Mesothelial cell of epicardium (in vitro differentiated cells): ENCODE measurements around the gene CRHR1. TPM values are rescaled to one million over a fixed set of nuclear protein-coding genes. Genes with fewer than 3 reads are reported as not detected.

Source experiments
- DNase-seq, 2 experiments: peaks; one replicate each; pipeline ENCODE4 v3.0.0; 2021; ENCODE audit warnings: low spot score in 2 of 2; ENCODE audit not compliant: unreplicated experiment in 2 of 2
- H3K27ac Mint-ChIP-seq: 2 replicates; pipeline ENCODE4 v1.8.0; 2021; ENCODE audit warnings: mixed read lengths
- H3K27me3 Mint-ChIP-seq: 2 replicates; pipeline ENCODE4 v1.8.0; 2021; ENCODE audit warnings: low read depth, mixed read lengths
- H3K36me3 Mint-ChIP-seq: 2 replicates; pipeline ENCODE4 v1.8.0; 2021; ENCODE audit warnings: mixed read lengths
- H3K4me1 Mint-ChIP-seq: 2 replicates; pipeline ENCODE4 v1.8.0; 2021; ENCODE audit warnings: mixed read lengths
- H3K4me3 Mint-ChIP-seq: 2 replicates; pipeline ENCODE4 v1.8.0; 2021; ENCODE audit warnings: mild to moderate bottlenecking, moderate library complexity, mixed read lengths
- H3K9me3 Mint-ChIP-seq: 2 replicates; pipeline ENCODE4 v1.8.0; 2021; ENCODE audit warnings: mixed read lengths
- total RNA-seq: library from RNA; stranded (reverse); gene quantifications from 3 replicates; pipeline ENCODE4 v1.2.1, GENCODE V29; 2021
- TF ChIP-seq, protein P1 (sequence below): fragments of 200-600 bp; sonication (generic); IDR thresholded peaks from one replicate; pipeline ENCODE4 v1.5.0; 2021; ENCODE audit warnings: antibody characterized with exemption; ENCODE audit not compliant: unreplicated experiment

Gene CRHR1
- total RNA-seq, 1 donor from 2014 or later: 0.36 TPM

DNA sequence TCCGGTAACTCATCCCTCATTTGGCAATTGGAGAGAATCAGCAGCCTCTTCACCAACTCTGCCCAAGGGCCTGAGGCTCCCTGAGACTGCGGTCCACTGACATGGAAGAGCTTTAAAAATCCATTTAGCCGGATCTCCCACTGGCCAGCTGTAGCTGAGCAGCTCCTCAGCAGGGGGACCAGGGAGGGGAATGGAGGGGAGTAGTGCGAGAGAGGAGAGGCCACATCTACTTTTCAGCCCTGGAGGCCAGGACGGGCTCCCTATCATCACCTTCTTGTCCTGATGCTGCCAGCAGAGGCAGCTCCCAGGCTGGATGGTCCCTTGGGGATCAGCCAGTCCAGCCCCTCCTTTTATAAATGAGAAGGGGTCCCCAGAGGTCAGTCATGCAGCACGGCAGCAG lies 35.5 kb downstream of the CRHR1 start:
- Mint-ChIP-seq H3K27ac (no peak overlapping the region), H3K4me3 (no peak overlapping the region), H3K36me3 (no peaks in the 10 kb centered on the region), H3K27me3 (peaks cover 35% of the 10 kb centered on the region), H3K9me3 (no peaks in the 10 kb centered on the region), H3K4me1 (no peaks in the 10 kb centered on the region)
- no peak for DNase-seq
- TF ChIP-seq, protein P1, sequence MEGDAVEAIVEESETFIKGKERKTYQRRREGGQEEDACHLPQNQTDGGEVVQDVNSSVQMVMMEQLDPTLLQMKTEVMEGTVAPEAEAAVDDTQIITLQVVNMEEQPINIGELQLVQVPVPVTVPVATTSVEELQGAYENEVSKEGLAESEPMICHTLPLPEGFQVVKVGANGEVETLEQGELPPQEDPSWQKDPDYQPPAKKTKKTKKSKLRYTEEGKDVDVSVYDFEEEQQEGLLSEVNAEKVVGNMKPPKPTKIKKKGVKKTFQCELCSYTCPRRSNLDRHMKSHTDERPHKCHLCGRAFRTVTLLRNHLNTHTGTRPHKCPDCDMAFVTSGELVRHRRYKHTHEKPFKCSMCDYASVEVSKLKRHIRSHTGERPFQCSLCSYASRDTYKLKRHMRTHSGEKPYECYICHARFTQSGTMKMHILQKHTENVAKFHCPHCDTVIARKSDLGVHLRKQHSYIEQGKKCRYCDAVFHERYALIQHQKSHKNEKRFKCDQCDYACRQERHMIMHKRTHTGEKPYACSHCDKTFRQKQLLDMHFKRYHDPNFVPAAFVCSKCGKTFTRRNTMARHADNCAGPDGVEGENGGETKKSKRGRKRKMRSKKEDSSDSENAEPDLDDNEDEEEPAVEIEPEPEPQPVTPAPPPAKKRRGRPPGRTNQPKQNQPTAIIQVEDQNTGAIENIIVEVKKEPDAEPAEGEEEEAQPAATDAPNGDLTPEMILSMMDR: no peak

DNA sequence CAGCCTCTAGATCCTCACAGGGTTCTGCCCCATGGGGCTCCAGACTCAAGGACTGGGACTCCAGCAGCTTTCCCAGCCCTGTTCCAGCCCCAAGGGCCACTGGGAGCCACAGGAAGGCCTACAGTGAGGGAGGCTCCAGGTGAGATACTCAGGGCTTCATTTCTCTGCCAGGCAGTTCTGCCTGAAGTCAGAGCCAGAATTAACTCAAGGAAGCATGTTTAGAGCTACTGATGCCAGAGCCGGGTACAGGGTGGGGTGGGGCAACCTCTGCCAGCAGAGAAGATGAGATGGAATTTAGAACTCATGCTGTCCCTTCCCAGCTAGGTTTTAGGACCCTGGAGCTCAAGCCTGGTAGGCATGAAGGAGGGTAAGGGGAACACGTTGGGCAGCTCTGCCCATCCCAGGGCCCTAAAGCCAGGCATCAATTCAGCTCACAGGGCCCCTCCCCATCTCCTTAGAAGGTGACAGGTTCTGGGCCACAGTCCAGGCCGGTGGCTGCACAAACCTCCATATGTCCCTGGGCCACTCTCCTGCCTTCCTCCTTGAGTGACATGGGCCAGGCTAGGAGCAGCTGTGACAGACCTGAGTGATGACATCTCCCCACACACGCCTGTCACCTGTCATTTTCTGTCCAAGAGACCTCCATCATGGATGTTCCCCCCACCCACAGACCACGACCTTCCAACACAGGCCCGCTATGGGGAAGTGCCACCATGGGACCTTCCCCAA lies 36.1 kb downstream of the CRHR1 start:
- H3K36me3 Mint-ChIP-seq: no peaks in the 10 kb centered on the region
- peaks cover 33% of the 10 kb centered on the region for H3K27me3 Mint-ChIP-seq

DNA sequence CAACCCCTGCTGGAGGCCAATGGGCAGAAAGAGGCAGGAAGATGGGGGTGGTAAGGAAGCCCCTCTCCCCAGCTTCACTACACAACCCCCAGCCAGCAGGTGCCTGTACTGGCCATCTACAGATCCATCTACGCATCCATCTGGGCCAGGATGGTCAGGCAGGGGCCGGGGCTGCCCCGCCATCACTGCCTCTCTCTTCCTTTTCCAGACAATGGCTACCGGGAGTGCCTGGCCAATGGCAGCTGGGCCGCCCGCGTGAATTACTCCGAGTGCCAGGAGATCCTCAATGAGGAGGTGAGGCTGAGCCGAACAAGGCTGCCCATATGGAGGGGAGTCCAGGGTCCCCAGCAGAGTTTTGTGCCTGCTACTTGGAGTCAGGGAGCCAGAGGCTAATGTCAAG lies 37.0 kb downstream of the CRHR1 start:
- H3K27ac Mint-ChIP-seq: no peak overlapping the region

More for the DNA sequence above, 36.1 kb downstream of the CRHR1 start:
- Mint-ChIP-seq H3K27ac (no peak overlapping the region), H3K4me3 (no peak overlapping the region), H3K4me1 (no peaks in the 10 kb centered on the region), H3K9me3 (no peaks in the 10 kb centered on the region)
- DNase-seq: no peak
- TF ChIP-seq, protein P1: no peak

DNA sequence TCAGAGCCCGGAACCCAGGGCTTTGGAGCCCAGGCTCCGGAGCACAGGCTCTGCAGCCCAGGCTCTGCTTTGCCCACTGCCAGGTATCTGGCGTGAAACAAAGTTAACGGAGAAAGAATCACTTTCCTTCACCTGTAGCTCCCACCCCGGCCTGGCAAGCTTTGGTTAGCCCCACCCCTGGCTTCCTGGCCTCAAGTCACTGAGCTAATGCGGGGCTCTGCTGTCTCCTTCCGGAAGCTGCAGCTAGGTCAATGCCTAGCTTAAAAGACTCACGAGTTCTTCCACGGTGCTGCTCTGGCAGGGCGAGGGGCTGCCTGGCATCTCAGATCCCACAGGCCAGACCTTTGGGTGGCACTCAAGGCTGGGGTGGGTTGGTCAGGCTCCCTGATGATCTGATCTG lies 39.5 kb downstream of the CRHR1 start:
- no peak overlapping the region for H3K27ac Mint-ChIP-seq
- no peaks in the 10 kb centered on the region for H3K4me1 Mint-ChIP-seq
- no peaks in the 10 kb centered on the region for H3K36me3 Mint-ChIP-seq
- H3K4me3 Mint-ChIP-seq: no peak overlapping the region
- peaks cover 37% of the 10 kb centered on the region for H3K27me3 Mint-ChIP-seq
- no peak for DNase-seq
- TF ChIP-seq, protein P1: no peak
- no peaks in the 10 kb centered on the region for H3K9me3 Mint-ChIP-seq

More for the DNA sequence above, 37.0 kb downstream of the CRHR1 start:
- Mint-ChIP-seq H3K4me1 (no peaks in the 10 kb centered on the region), H3K4me3 (no peak overlapping the region), H3K9me3 (no peaks in the 10 kb centered on the region), H3K36me3 (no peaks in the 10 kb centered on the region), H3K27me3 (peaks cover 33% of the 10 kb centered on the region)
- TF ChIP-seq, protein P1: no peak
- no peak for DNase-seq

DNA sequence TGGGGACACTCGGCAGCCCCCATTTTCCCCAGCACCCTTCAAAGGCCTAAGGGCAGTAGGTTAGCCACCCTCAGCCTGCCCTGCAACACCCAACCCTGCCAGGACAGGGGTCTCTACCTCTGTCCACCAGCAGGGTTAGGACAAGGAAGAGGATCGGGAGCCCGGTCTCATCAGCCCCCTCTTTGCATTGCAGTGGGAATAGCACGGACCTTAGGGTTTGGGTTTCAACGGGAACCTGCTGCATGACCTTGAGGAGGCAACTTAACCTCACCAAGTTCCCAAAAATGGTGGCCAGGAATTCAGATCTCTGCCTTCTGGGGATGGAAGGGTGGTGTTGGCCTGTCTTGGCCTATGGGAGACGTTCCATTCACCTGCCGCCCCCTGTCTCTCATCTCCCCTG lies 40.4 kb downstream of the CRHR1 start:
- H3K4me1 Mint-ChIP-seq: no peaks in the 10 kb centered on the region
- no peaks in the 10 kb centered on the region for H3K9me3 Mint-ChIP-seq
- no peaks in the 10 kb centered on the region for H3K36me3 Mint-ChIP-seq
- H3K27me3 Mint-ChIP-seq: peaks cover 38% of the 10 kb centered on the region
- H3K27ac Mint-ChIP-seq: no peak overlapping the region
- no peak for DNase-seq
- TF ChIP-seq, protein P1: no peak
- no peak overlapping the region for H3K4me3 Mint-ChIP-seq
